HCEC 1CT (cell line): ENCODE measurements around the gene SLF2.

Source experiments
- DNase-seq: peaks from one replicate; pipeline ENCODE4 v3.0.0-alpha.2; 2017

The SLF2 gene

DNA sequence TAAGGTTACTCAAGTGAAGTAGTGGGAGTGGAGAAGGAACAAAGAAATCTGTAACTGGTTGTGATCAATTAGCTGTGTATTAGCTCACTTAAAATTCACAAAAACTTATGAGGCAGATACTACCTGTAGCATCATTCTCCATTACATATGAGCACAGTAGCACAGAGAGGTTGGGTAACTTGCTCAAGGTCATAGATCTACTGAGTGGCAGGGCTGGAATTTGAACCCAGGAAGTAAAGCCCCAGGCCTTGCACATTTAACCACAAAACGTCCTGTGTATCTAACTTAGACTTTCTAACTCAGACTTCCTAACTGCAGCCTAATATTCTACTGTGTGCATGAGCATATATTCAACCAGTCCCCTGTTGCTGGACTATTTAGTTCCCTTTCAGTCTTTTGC lies 5.6 kb upstream of the SLF2 start:
- DNase-seq, result peak; percentile 35

DNA sequence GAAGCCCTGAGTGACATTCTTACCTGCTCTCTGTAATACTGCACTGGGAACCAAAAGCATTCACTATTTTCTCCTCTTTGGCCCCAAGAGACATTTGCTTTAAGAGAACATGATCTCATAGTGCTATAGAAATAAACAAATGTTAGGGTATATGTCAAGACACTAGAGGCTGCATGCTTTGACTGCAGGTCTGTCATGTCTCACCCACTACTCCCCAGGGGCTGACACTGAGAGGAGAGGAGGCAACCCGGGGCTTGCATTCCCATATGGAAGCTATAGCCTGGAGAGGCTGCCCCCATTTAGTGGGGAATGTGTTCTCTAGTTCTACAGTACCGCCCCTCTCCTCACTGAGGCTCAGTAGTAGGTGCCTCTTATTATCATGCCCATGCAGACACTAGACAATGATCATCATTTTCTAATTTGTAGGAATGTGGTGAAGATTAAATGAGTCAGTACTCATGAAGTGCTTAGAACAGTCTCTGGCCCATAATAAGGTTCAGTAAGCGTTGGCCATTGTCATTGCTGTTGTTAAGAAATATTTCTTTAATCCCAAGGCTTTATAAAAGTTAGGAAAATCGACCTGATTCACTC lies 4.9 kb upstream of the SLF2 start:
- DNase-seq, result no peak

- no peak for DNase-seq
Observed at GRCh38 chr10:100908378-100908777, 4.4 kb upstream of the SLF2 start.

DNA sequence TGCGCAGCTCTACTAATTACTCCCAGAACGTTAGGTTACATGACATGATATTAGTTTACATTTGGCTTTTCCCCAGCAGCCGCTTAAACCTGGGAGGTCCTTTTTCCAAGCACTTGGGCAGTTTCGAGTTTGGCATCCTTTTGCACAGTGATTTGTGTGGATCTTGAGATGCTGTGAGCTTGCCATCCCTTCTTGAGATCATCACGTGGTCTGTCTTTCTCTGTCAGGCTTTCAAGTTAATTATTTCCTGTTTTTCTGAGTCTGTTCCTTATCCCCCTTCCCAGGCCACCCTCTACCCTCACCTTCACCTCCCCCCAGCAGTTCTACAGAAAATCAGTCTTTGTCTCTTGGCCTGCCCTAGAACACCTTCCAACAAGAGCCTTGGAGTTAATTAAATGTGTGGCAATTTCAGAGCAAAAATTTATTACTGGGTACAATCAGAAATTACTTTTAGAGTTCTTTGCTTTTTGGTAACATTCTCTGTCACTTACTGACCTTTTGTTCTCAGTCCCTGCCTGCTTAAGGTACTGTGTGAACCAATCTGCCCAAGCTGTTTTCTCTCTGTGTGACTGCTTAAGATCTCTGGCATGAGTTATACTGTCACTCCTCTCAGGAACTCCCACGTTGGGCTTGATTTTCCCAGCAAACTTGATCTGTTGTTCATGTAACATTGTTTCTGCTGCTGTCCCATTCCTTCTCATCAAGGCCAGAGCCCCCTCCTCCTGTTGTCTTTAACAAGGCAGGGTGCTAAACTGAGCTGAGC lies 3.1 kb upstream of the SLF2 start:
- no peak for DNase-seq

GRCh38 chr10:100911472-100911871 lies 1.3 kb upstream of the SLF2 start:
- DNase-seq, result no peak

DNA sequence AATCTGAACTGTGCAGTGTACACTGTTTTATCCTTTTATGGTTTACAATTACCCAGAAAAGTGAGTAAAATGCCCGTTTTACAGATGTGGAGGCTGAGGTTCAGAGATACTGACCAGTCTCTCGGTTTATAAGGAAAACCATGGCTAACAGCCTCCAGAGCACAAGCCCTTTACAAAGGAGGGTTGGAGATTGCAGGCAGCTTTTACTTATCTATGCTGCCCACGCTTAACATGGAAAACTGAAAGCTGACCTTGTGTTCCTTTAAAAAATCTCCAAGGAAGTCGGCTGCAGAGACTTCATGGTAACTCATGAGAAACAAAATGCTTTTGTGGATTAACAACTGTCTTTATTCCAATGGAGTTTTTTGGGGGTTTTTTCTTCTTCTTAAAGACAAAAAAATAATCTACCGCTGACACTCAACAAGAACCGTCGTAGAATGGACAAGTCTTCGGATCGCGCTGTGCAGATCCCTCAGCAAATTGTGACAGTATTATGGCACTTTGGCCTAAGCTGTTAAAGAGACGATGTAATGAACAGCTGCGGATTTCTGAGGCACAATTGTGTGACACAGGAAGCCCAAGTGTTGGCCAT lies 654 bp upstream of the SLF2 start:
- DNase-seq, result no peak

- DNase-seq, result peak; percentile 23
Observed at GRCh38 chr10:100913470-100913865, 705 bp downstream of the SLF2 start.

GRCh38 chr10:100917071-100917470 lies 4.3 kb downstream of the SLF2 start:
- DNase-seq, result no peak

DNA sequence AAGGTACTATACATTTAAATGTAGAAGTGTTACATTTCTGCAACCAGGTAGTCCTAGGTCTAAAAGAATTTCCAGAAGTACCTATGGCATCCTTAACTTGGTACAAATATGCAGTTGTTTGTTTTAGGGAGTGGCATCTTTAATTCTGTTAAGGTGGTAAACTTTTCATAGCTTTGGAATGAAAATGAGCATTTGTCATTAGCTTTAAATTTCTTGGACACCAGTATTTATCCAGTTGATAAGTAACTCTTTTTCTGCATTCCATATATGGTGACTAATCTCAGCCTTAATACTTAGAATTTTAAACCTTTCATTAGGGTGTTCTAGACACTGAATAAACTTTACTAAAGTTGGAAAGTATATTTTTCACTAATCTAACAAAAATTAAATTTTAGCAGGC lies 10.8 kb downstream of the SLF2 start:
- DNase-seq, result no peak

DNA sequence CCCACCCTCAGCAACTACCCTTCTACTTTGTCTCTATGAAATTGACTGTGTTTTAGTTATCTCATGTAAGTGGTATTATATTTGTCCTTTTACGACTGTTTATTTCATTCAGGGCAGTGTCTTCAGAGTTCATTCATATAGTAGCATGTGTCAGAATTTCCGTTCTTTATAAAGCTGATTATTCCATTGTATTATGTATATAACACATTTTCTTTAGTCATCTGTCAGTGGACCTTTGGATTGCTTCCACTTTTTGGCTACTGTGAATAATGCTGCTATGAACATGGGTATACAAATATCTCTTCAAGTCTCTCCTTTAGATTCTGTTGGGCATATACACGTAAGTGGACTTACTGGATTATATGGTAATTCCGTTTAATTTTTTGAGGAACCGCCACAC lies 14.5 kb downstream of the SLF2 start:
- DNase-seq, result no peak

- no peak for DNase-seq
Observed at GRCh38 chr10:100928039-100928438, 15.3 kb downstream of the SLF2 start.

GRCh38 chr10:100930368-100930767 lies 17.6 kb downstream of the SLF2 start:
- no peak for DNase-seq

DNA sequence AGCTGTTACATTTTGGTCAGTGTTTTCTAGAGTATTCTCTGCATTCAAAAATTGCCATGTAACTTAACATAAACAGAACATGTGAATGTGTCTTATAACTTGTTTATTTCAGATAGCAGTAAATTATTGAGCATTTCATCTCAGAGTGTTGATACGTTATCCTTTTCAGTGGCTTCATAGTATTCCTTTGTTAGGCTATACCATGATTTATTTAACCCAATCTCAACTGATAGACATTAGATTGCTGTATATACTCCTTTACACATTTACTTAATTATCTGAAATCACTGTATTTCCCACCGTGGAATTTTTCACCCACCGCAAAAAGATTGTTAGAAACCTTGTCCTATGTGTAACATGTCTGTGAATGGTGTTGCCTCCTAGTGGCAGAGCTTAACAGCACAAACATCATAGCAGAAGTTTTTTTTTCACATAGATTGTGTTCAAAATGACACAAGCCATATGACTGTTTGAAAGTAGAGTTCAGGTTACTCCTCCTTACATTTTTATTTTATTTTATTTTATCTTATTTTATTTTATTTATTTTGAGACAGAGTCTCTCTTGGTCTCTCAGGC lies 21.4 kb downstream of the SLF2 start:
- peak; percentile 21 for DNase-seq

DNA sequence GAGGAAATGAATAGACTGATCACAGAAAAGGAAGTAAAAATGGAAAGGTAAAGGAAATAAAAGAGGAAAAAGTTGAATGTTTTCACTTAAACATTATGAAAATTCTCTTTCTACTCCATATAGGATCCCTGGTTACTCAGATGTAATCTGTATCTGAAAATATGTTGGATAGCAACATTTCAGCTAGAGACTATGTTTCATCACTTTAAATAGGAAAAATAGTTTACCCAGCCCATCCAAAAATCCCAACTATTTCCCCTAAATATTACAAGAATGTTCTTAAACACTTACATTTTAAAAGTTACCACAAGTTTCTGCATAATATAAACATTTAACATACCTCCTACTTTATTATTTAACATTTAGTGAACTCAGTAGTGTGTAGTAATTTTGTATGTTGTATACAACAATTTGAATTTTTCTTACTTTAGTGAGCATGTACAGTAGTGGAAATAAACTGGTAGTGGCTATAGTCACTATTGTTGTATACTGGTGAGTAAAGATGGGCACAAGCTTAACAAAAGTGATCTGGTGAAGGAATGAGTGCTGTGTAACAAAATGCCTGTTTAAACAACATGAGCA lies 27.1 kb downstream of the SLF2 start:
- peak; percentile 40 for DNase-seq

DNA sequence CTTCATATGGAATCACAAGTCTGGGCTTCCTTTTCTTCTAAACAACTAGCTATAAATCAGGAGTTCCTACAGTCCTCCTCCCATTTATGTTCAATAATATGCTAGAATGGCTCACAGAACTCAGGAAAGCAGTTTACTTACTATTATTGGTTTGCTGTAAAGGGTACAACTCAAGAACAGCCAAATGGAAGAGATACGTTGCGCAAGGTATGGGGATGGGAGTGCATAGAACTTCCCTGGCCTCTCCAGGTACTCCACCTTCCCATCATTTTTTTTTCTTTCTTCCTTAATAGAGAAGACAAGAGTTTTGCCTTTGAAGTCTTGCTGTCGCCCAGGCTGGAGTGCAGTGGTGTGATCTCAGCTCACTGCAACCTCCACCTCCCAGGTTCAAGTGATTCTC lies 29.5 kb downstream of the SLF2 start:
- DNase-seq, result no peak

DNA sequence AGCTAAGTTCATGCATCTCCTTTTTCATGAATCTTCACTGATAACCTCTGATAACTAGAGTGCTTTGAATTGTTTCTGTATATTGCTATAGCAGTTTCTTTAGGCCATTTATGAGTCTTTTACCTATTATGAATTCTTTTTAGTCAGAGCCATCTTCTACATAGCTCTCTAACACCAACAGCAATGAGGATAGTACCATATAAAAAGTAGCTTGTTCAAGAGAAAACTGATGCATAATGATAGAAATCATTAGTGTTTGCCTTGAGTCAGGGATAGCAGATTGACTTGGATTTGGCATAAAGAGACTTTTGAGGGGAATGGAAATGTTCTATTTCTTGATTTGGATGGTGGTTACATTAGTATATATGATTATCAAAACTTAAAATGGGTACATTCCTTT lies 30.7 kb downstream of the SLF2 start:
- no peak for DNase-seq

DNA sequence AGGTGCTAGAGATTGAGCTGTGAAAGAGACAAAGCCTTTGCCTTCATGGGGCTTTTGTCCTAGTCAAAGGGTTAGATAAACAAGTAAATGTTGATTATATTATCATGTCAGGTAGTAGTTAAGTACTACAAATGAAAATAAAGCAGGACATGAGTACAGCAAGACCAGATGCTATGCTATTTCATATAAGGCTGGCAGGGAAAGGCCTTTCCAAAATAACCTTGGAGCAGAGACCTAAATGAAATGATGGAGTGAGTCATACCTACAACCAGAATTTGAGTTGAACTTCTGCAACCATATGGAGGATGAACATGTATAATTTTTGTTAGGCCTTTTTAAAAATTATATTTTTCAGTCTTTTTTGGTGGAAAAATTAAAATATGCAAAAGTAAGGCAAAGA lies 33.0 kb downstream of the SLF2 start:
- no peak for DNase-seq

GRCh38 chr10:100948916-100949315 lies 36.2 kb downstream of the SLF2 start:
- DNase-seq, result no peak

DNA sequence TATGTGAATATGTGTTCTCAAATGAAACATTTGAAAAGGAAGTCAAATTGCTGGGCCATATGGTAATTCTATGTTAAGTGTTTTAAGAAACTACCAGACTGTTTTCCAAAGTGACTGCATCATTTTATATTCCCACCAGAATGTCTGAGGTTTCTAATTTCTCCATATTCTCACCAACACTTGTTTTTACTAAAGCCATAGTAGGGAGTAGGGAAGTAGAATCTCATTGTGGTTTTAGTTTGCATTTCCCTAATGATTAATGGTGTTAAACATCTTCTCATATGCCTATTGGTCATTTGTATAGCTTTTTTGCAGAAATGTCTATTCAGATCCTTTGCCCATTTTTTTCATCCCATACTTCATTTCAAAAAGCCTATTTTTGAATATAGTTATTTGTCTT lies 47.5 kb downstream of the SLF2 start:
- no peak for DNase-seq

- DNase-seq, result no peak
Observed at GRCh38 chr10:100962351-100963080, 49.8 kb downstream of the SLF2 start.

DNA sequence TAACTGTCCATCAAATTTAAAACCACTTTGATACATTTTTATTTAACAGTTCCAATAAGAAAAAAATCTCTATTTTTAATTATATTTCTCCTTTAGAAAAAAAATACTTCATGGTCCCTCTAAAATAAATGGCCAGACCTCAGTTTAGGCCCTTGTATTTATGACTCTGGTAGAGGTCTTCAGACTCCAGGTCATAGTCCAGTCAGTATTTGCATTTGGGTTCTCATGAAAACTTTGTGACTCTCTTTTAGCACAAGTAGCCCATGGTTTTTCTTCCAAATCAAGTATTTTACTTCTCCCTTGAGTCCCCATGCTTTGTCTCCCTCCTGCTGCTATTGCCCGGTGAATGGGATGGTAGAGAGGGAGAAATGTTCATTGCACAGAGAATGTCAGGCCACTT lies 51.1 kb downstream of the SLF2 start:
- DNase-seq, result no peak

DNA sequence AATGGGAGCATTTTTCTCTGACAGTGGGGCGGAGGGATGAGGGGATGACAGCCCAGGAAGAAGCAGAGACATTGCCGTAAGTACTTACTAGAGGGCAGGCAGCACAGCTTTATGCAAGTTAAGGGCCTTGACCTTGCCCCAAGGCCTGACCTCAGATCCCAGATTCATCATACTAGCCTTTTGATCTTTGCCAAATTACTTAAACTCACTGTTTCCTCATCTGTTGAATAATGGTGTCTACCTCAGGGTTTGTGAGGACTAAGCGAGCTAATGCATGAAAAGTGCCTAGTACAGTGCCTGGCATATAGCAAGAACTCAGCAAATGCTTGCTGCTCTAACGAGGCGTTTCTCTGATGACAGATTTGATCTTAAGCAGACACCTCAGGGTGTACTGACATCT lies 53.1 kb downstream of the SLF2 start:
- no peak for DNase-seq

DNA sequence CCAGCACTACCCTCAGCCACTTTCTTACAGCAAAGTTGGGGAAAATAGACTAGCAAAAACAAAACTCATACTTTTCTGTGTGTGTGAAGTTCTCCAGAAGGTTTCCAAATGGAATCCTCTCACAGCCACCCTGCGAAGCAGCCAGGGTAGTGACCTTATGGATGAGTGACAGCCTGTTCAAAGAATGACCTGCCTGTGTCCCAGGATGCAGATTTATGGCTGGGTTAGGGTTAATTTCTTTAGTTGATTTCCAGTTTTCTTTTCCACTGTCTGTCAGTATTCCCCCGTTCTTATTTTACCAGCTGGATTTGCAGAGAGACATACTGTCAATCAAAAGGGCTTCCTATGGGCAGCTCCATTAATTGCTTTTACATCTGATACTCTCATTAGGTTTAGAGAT lies 54.1 kb downstream of the SLF2 start:
- DNase-seq, result no peak
